Esophagus squamous epithelium (tissue), 4 donors: ENCODE data around the gene FRYL.

ENCODE experiments used
- POLR2A ChIP-seq, 4 donors: fragments of 450-650 bp; IDR thresholded peaks; one replicate each; pipeline ENCODE4 v1.6.1; 2017; ENCODE audit warnings: antibody characterized with exemption in 4 of 4, mild to moderate bottlenecking in 4 of 4, moderate library complexity in 3 of 4
- TF ChIP-seq, protein P1 (sequence below), 6 experiments: fragments of 450-650 bp in 4 of 6; fragments of 200-600 bp in 2 of 6; sonication (generic) in 2 of 6; IDR thresholded peaks; one replicate each; pipeline ENCODE4 v1.5.1; 2016 to 2019; ENCODE audit warnings: antibody characterized with exemption in 6 of 6, mild to moderate bottlenecking in 4 of 6, moderate library complexity in 4 of 6

DNA sequence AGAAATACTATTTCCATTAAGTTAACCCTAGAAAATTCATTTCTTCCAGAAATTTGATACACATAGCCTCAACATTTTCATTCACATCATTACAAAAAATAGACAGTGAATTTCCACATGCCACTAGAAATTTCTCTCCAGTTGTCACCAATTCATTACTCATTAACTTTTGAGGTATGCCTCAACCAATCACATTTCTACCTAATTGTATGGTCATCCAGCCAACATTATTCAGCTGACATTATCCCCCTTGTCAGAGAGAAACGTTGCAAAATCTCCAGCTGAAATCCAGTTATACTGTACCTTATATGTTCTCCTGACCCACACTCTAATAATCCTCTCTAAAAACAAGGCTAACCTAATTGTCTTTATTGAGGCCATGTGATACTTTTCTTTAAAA is 24.8 kb downstream of the FRYL start:
- TF ChIP-seq, protein P1, sequence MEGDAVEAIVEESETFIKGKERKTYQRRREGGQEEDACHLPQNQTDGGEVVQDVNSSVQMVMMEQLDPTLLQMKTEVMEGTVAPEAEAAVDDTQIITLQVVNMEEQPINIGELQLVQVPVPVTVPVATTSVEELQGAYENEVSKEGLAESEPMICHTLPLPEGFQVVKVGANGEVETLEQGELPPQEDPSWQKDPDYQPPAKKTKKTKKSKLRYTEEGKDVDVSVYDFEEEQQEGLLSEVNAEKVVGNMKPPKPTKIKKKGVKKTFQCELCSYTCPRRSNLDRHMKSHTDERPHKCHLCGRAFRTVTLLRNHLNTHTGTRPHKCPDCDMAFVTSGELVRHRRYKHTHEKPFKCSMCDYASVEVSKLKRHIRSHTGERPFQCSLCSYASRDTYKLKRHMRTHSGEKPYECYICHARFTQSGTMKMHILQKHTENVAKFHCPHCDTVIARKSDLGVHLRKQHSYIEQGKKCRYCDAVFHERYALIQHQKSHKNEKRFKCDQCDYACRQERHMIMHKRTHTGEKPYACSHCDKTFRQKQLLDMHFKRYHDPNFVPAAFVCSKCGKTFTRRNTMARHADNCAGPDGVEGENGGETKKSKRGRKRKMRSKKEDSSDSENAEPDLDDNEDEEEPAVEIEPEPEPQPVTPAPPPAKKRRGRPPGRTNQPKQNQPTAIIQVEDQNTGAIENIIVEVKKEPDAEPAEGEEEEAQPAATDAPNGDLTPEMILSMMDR (IDR thresholded peaks at IDR 0.05), result no peak
- no peak for TF ChIP-seq POLR2A (IDR thresholded peaks at IDR 0.05)
